Stomach smooth muscle (tissue), 2 donors: Measurements from ENCODE around the gene TRNP1.

ENCODE experiments used
- H3K27ac ChIP-seq: one replicate; pipeline ENCODE4 v1.7.0; 2013; ENCODE audit warnings: mild to moderate bottlenecking, low read length, inconsistent platforms
- H3K27me3 ChIP-seq, 2 donors: one replicate each; pipeline ENCODE4 v1.7.0; 2013; ENCODE audit warnings: low read length in 2 of 2; ENCODE audit not compliant: insufficient read depth in 2 of 2, control insufficient read depth in 1 of 2
- H3K36me3 ChIP-seq, 2 donors: one replicate each; pipeline ENCODE4 v1.7.0; 2013; ENCODE audit warnings: low read length in 2 of 2; ENCODE audit not compliant: control insufficient read depth in 2 of 2, insufficient read depth in 2 of 2
- H3K4me1 ChIP-seq: one replicate; pipeline ENCODE4 v1.7.0; 2013; ENCODE audit warnings: low read length; ENCODE audit not compliant: control insufficient read depth, insufficient read depth
- H3K4me3 ChIP-seq, 2 donors: one replicate each; pipeline ENCODE4 v1.7.0; 2013; ENCODE audit warnings: low read length in 2 of 2
- H3K9ac ChIP-seq, 2 donors: one replicate each; pipeline ENCODE4 v1.7.0; 2013; ENCODE audit warnings: low read length in 2 of 2, mild to moderate bottlenecking in 1 of 2
- H3K9me3 ChIP-seq, 2 donors: one replicate each; pipeline ENCODE4 v1.7.0; 2013; ENCODE audit warnings: low read length in 2 of 2; ENCODE audit not compliant: control insufficient read depth in 2 of 2
- donor health status: healthy.
- donor health status: Pancreatic carcinoma.

Gene TRNP1

DNA sequence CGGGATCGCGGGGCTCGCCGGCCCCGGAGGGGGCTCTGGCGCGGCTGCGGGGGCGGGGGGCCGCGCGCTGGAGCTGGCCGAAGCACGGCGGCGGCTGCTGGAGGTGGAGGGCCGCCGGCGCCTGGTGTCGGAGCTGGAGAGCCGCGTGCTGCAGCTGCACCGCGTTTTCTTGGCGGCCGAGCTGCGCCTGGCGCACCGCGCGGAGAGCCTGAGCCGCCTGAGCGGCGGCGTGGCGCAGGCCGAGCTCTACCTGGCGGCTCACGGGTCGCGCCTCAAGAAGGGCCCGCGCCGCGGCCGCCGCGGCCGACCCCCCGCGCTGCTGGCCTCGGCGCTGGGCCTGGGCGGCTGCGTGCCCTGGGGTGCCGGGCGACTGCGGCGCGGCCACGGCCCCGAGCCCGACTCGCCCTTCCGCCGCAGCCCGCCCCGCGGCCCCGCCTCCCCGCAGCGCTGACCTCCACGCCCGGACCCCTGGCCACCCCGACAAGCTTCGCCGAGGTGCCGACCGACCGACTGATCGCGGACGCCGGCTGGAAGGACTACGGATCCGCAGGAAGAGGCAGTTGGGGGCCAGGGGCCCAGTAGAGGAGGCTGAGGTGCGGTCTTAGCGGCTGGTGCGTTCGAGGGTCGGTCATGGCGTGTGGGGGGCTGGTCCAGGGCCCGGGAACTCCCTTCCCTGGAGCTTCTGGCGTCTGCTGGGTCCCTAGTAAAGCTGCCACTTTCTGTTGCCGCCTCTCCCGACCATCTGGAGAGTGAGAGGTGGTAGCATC is 711 bp downstream of the TRNP1 start:
- Histone ChIP-seq H3K4me1 (peaks cover 46% of the 10 kb centered on the region), H3K27ac (peak overlapping the region; percentile 18)

DNA sequence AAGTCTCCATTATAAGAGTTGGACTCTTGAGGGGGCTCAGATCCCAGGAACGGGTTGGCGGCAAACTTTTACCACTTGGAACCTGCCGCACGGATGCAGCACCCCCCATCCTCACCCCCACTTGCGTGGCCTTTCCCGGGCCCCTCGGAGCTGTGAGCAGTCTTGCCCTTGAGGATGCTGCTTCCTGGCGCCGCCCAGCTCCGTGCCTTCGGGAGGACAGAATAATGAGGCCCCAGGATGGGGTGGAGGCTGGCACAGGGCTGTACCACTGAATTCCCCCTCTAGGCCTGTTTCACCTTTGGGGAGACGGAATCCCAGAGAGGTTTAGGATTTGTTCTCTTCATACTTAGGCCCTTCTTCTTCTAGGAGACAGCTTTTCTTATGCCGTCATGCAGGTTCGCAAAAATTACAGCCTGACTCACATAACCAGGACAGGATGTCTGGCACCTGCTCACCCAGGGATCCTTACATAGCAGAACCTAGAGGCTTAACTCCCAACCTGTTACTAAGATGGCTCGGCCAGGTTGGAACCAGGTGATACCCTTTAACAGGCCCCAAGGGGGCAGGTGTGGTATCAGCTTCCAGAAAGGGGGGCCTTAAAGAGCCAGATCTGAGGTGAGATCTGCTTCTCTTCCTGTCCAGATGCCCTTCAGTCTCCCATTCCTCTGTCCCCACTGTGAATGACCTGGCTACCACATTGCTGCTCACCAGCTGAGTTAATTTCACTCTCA is 1.5 kb downstream of the TRNP1 start:
- peaks cover 7 to 13% of the 10 kb centered on the region in 2 donors for H3K27me3 ChIP-seq
- H3K4me3 ChIP-seq: peak overlapping the region; percentile 62 to 75
- peaks cover 53% of the 10 kb centered on the region for H3K4me1 ChIP-seq
- no peaks in the 10 kb centered on the region for H3K36me3 ChIP-seq
- H3K27ac ChIP-seq: peak overlapping the region; percentile 18
- peak overlapping the region; percentile 41 to 55 for H3K9ac ChIP-seq
- H3K9me3 ChIP-seq: no peaks in the 10 kb centered on the region

More for the DNA sequence above, 711 bp downstream of the TRNP1 start:
- peaks cover 7 to 13% of the 10 kb centered on the region in 2 donors for H3K27me3 ChIP-seq
- no peaks in the 10 kb centered on the region for H3K9me3 ChIP-seq
- H3K9ac ChIP-seq: peak overlapping the region; percentile 45 to 55
- H3K36me3 ChIP-seq: no peaks in the 10 kb centered on the region
- peak overlapping the region; percentile 62 to 75 for H3K4me3 ChIP-seq

DNA sequence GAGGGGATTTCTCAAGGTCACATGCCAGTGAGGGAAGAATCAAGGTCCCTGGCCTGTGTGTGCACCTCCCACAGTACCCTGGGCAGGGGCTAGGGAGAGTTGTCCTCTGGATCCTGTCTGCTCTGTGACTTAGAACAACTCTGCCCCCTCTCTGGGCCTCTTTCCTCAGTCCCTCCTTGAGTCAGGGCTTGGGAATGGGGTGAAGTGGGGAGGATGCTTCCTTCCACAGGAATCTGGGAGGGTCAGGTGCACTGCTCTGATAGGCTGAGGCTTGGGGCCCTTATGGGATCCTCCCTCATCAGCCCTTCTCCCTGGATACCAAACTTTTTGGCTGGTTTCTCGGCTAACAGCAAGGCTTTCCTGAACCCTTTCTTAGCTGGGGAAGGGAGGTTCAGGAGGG is 2.5 kb downstream of the TRNP1 start:
- Histone ChIP-seq H3K27ac (peak overlapping the region; percentile 41), H3K9ac (peak overlapping the region; percentile 16 to 21), H3K9me3 (no peaks in the 10 kb centered on the region), H3K4me1 (peaks cover 64% of the 10 kb centered on the region), H3K27me3 (peaks cover 7 to 13% of the 10 kb centered on the region in 2 donors), H3K36me3 (no peaks in the 10 kb centered on the region), H3K4me3 (no peak overlapping the region)

DNA sequence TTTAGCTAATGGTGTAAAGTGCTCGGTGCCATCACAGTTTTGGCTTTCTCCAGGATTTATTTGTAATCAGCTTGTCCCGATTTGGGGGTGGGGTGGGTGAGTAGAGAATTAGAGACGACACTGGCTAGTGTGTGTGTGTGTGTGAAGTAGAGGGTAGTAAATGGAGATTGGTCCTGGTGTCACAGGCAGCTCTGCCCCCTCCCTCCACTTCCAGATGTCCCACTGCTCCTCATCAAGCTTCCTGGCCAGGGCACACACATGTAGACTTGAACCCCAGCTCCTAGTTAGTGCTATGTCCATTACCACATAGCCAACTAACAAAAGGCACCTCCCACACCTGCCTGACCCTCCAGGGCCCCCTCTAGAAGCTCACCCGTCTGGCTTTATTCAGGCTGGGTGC is 3.2 kb downstream of the TRNP1 start:
- H3K4me3 ChIP-seq: no peak overlapping the region
- H3K27ac ChIP-seq: no peak overlapping the region
- peaks cover 71% of the 10 kb centered on the region for H3K4me1 ChIP-seq

GRCh38 chr1:26998429-26999300 is 5.2 kb downstream of the TRNP1 start:
- Histone ChIP-seq H3K27ac (peak overlapping the region; percentile 89), H3K9me3 (no peaks in the 10 kb centered on the region), H3K36me3 (peaks cover 3 to 5% of the 10 kb centered on the region in 2 donors), H3K27me3 (peaks cover 0 to 4% of the 10 kb centered on the region in 2 donors), H3K4me3 (no peak overlapping the region), H3K9ac (peak overlapping the region in 1 of 2 donors; percentile 56), H3K4me1 (peaks cover 73% of the 10 kb centered on the region)

More for the DNA sequence above, 3.2 kb downstream of the TRNP1 start:
- H3K36me3 ChIP-seq: no peaks in the 10 kb centered on the region
- peaks cover 6 to 12% of the 10 kb centered on the region in 2 donors for H3K27me3 ChIP-seq
- no peaks in the 10 kb centered on the region for H3K9me3 ChIP-seq
- peak overlapping the region in 1 of 2 donors; percentile 16 for H3K9ac ChIP-seq

GRCh38 chr1:26999440-26999987 is 6.0 kb downstream of the TRNP1 start:
- Histone ChIP-seq H3K4me3 (peak overlapping the region in 1 of 2 donors; percentile 10), H3K9ac (peak overlapping the region; percentile 51 to 56), H3K4me1 (peaks cover 78% of the 10 kb centered on the region)

DNA sequence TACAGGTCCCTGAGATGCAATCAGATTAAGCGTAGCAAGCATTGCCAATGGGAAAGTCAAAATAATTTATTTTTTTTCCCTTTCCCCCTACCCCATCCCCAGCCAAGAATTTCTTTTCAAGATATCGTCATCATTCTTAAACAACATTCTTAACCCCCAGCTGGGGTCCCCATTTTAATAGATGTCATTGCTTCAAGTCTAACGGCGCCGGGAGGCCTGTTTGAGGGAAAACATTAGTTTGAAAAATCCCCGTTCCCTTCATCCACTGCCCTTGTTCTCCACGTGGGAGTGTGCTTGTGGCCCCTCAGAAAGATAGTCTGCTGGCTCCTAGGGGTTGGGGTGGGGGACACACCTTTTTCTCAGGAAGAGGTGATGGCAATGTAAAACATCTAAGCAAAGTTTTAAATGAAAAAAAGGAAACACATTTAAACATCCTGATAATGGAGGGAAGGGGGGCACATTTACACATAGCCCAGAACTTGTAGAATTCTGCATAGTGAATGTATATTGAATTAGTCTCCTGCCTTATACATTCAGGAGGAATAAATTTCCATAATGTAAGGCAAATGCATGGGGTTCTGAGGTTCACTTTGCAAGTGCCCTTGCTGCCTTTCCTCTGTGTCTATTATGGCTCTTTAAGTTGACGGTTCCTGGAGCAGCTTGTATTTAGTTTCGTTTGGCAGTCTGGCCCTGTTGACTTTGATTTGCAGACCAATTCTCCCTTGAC is 6.8 kb downstream of the TRNP1 start:
- Histone ChIP-seq H3K36me3 (peaks cover 6 to 7% of the 10 kb centered on the region in 2 donors), H3K27ac (peak overlapping the region; percentile 89), H3K9me3 (no peaks in the 10 kb centered on the region), H3K4me3 (peak overlapping the region in 1 of 2 donors; percentile 10), H3K27me3 (peaks cover 0 to 1% of the 10 kb centered on the region in 2 donors), H3K9ac (peak overlapping the region; percentile 47 to 51), H3K4me1 (peaks cover 78% of the 10 kb centered on the region)

More at GRCh38 chr1:26999440-26999987, 6.0 kb downstream of the TRNP1 start:
- no peaks in the 10 kb centered on the region for H3K9me3 ChIP-seq
- H3K27me3 ChIP-seq: peaks cover 0 to 4% of the 10 kb centered on the region in 2 donors
- peak overlapping the region; percentile 89 for H3K27ac ChIP-seq
- H3K36me3 ChIP-seq: peaks cover 3 to 5% of the 10 kb centered on the region in 2 donors

- H3K9me3 ChIP-seq: no peaks in the 10 kb centered on the region
- H3K27me3 ChIP-seq: no peaks in the 10 kb centered on the region
- peaks cover 81% of the 10 kb centered on the region for H3K4me1 ChIP-seq
- peak overlapping the region in 1 of 2 donors; percentile 36 for H3K9ac ChIP-seq
- no peak overlapping the region for H3K4me3 ChIP-seq
- H3K36me3 ChIP-seq: peaks cover 12 to 13% of the 10 kb centered on the region in 2 donors
- H3K27ac ChIP-seq: peak overlapping the region; percentile 89
These were observed 7.4 kb downstream of the TRNP1 start for GRCh38 chr1:27000817-27001460.

- Histone ChIP-seq H3K27ac (peak overlapping the region; percentile 89), H3K9ac (peak overlapping the region in 1 of 2 donors; percentile 47), H3K4me1 (peaks cover 81% of the 10 kb centered on the region), H3K4me3 (no peak overlapping the region), H3K36me3 (peaks cover 19 to 20% of the 10 kb centered on the region in 2 donors), H3K27me3 (no peaks in the 10 kb centered on the region), H3K9me3 (no peaks in the 10 kb centered on the region)
These were observed 8.3 kb downstream of the TRNP1 start for GRCh38 chr1:27001570-27002360.
